Liver (tissue), 9 donors: ENCODE measurements around the gene RNF220. TPM values are rescaled to one million over a fixed set of nuclear protein-coding genes. Genes with fewer than 3 reads are reported as not detected.

Experiments used
- DNase-seq: peaks from one replicate; pipeline ENCODE4 v3.0.0-alpha.2; 2017; ENCODE audit warnings: low spot score
- H3K27ac ChIP-seq, 2 donors: one replicate each; pipeline ENCODE4 v1.7.0; 2013; ENCODE audit warnings: inconsistent platforms in 2 of 2, low read length in 2 of 2, control low read depth in 1 of 2, low read depth in 1 of 2, mild to moderate bottlenecking in 1 of 2
- H3K27me3 ChIP-seq, 4 donors: one replicate each; pipeline versions ENCODE4 v1.6.1 to v1.7.0; 2013; ENCODE audit warnings: low read length in 3 of 4, inconsistent platforms in 1 of 4, mild to moderate bottlenecking in 1 of 4, moderate library complexity in 1 of 4; ENCODE audit not compliant: control insufficient read depth in 4 of 4, insufficient read depth in 4 of 4
- H3K36me3 ChIP-seq, 4 donors: one replicate each; pipeline versions ENCODE4 v1.6.1 to v1.7.0; 2013; ENCODE audit warnings: low read length in 3 of 4, mild to moderate bottlenecking in 3 of 4, low read depth in 1 of 4, moderate library complexity in 1 of 4; ENCODE audit not compliant: control insufficient read depth in 4 of 4, insufficient read depth in 3 of 4
- H3K4me1 ChIP-seq, 4 donors: one replicate each; pipeline versions ENCODE4 v1.6.1 to v1.7.0; 2013; ENCODE audit warnings: low read length in 3 of 4, mild to moderate bottlenecking in 3 of 4, moderate library complexity in 1 of 4; ENCODE audit not compliant: control insufficient read depth in 4 of 4, insufficient read depth in 4 of 4
- H3K4me3 ChIP-seq, 3 donors: one replicate each; pipeline versions ENCODE4 v1.6.1 to v1.7.0; 2013; ENCODE audit warnings: low read length in 3 of 3, control low read depth in 1 of 3, low read depth in 1 of 3, mild to moderate bottlenecking in 1 of 3
- H3K9ac ChIP-seq, 2 donors: one replicate each; pipeline ENCODE4 v1.7.0; 2013; ENCODE audit warnings: low read length in 2 of 2, mild to moderate bottlenecking in 2 of 2, moderate library complexity in 2 of 2, control low read depth in 1 of 2, low read depth in 1 of 2
- H3K9me3 ChIP-seq, 4 donors: one replicate each; pipeline versions ENCODE4 v1.6.1 to v1.7.0; 2013; ENCODE audit warnings: low read length in 3 of 4; ENCODE audit not compliant: control insufficient read depth in 4 of 4
- EGR1 ChIP-seq, 2 donors: IDR thresholded peaks; 2 replicates each; pipeline ENCODE4 v1.6.1; 2016 to 2018; ENCODE audit warnings: antibody characterized with exemption in 2 of 2, low read depth in 2 of 2
- FOXA1 ChIP-seq: IDR thresholded peaks from 2 replicates; pipeline ENCODE4 v1.6.1; 2016; ENCODE audit warnings: antibody characterized with exemption
- HNF4A ChIP-seq, 2 donors: conservative IDR thresholded peaks; 2 replicates each; pipeline ENCODE4 v1.6.1; 2016; ENCODE audit warnings: antibody characterized with exemption in 2 of 2, mild to moderate bottlenecking in 2 of 2
- HNF4G ChIP-seq: IDR thresholded peaks from 2 replicates; pipeline ENCODE4 v1.6.1; 2016; ENCODE audit warnings: antibody characterized with exemption
- JUND ChIP-seq, 2 donors: IDR thresholded peaks; 2 replicates each; pipeline ENCODE4 v1.6.1; 2016; ENCODE audit warnings: antibody characterized with exemption in 2 of 2
- NR2F2 ChIP-seq: IDR thresholded peaks from 2 replicates; pipeline ENCODE4 v1.6.1; 2016; ENCODE audit warnings: antibody characterized with exemption
- RAD21 ChIP-seq, 2 donors: IDR thresholded peaks; 2 replicates each; pipeline ENCODE4 v1.6.1; 2016; ENCODE audit warnings: antibody characterized with exemption in 2 of 2, mild to moderate bottlenecking in 2 of 2
- SP1 ChIP-seq: IDR thresholded peaks from 2 replicates; pipeline ENCODE4 v1.6.1; 2018; ENCODE audit warnings: antibody characterized with exemption, mild to moderate bottlenecking
- TAF1 ChIP-seq: conservative IDR thresholded peaks from 2 replicates; pipeline ENCODE4 v1.6.1; 2016; ENCODE audit warnings: antibody characterized with exemption, mild to moderate bottlenecking
- YY1 ChIP-seq: IDR thresholded peaks from 2 replicates; pipeline ENCODE4 v1.6.1; 2016; ENCODE audit warnings: antibody characterized with exemption, mild to moderate bottlenecking
- WGBS: extraction: QIAGEN DNeasy Blood & Tissue Kit; methylation state at CpG from one replicate; pipeline ENCODE4 v1.1.7; 2013; 5-methylcytosine and 5-hydroxymethylcytosine counted together
- polyA plus RNA-seq, 2 donors: library from polyadenylated mRNA; stranded (reverse) in 1 of 2; unstranded in 1 of 2; fragments of 200-250 nt in 1 of 2; fragments of >200 nt in 1 of 2; fragmentation: Nextera tagmentation in 1 of 2; extraction: Ambion mirVana in 1 of 2; gene quantifications; one replicate each; pipeline versions ENCODE4 v1.2.1 to v1.2.3, GENCODE V29; 2013 to 2015
- total RNA-seq, 2 donors: library from RNA; depleted of rRNA; stranded (reverse); fragments of >200 nt; gene quantifications; one replicate each; pipeline ENCODE4 v1.2.3, GENCODE V29; 2014
- TF ChIP-seq, protein P1 (sequence below): fragments of 150-350 bp; IDR thresholded peaks from 2 replicates; pipeline ENCODE4 v1.5.1; 2017; ENCODE audit warnings: improper control_type of control experiment, low read depth, low read length; ENCODE audit not compliant: missing input control
- TF ChIP-seq, protein P2 (sequence below): IDR thresholded peaks from 2 replicates; pipeline ENCODE4 v1.6.1; 2016; ENCODE audit warnings: antibody characterized with exemption, mild to moderate bottlenecking
- TF ChIP-seq, protein P3 (sequence below): IDR thresholded peaks from 2 replicates; pipeline ENCODE4 v1.6.1; 2016; ENCODE audit warnings: antibody characterized with exemption
- TF ChIP-seq, protein P4 (sequence below): IDR thresholded peaks from 2 replicates; pipeline ENCODE4 v1.6.1; 2016; ENCODE audit warnings: antibody characterized with exemption
- donor health status: healthy.
- donor health status: healthy.
- donor health status: healthy.
- donor health status: healthy.
- donor health status: healthy.

RNF220 gene
- total and polyA plus RNA-seq, 4 donors, result 18.2 to 35.8 (median 26.1) TPM

DNA sequence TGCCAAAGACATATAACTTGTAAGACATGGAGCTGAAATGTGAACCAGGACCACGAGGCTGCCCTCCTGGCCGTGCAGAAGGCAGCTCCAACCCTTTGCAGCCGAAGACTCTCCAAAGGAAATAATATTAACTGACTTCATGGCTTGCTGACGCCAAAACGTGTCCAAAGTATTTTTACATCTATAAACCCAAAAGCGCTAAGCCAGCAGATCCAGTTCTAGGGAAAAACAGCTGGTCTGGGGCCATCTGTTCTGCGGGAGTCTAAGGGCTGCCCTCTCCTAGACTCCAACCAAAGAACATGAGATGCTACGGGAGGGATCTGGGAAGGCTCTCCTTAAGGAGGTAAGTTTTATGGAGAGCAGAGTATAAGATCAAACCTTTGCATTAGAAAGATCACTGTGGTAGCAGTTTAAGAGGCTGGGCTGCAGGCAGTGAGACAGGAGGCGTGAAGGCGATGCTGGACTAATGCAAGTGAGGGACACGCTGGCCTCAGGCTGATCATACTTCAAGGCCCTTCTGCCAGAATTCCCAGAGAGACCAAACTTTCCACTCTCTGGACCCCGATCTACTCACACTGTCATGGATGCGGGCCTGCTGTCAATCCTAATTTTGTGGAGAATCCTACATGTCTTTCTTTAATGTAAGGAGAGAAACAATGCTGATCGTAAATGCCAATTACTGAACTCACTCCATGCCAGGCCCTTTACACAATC is 268.1 kb downstream of the RNF220 start:
- Histone ChIP-seq H3K4me1 (peaks cover 7 to 51% (median 40%) of the 10 kb centered on the region in 4 donors), H3K27me3 (no peaks in the 10 kb centered on the region), H3K36me3 (no peaks in the 10 kb centered on the region), H3K9ac (peak overlapping the region; percentile 84 to 96), H3K4me3 (peak overlapping the region; percentile 61 to 73 (median 64)), H3K27ac (peak overlapping the region; percentile 97 to 99), H3K9me3 (no peaks in the 10 kb centered on the region)
- DNase-seq, result no peak
- TF ChIP-seq, protein P1, sequence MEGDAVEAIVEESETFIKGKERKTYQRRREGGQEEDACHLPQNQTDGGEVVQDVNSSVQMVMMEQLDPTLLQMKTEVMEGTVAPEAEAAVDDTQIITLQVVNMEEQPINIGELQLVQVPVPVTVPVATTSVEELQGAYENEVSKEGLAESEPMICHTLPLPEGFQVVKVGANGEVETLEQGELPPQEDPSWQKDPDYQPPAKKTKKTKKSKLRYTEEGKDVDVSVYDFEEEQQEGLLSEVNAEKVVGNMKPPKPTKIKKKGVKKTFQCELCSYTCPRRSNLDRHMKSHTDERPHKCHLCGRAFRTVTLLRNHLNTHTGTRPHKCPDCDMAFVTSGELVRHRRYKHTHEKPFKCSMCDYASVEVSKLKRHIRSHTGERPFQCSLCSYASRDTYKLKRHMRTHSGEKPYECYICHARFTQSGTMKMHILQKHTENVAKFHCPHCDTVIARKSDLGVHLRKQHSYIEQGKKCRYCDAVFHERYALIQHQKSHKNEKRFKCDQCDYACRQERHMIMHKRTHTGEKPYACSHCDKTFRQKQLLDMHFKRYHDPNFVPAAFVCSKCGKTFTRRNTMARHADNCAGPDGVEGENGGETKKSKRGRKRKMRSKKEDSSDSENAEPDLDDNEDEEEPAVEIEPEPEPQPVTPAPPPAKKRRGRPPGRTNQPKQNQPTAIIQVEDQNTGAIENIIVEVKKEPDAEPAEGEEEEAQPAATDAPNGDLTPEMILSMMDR, result no peak
- TF ChIP-seq FOXA1, result no peak
- WGBS, result 72% methylated on average over 14 of the region's 14 CpGs

DNA sequence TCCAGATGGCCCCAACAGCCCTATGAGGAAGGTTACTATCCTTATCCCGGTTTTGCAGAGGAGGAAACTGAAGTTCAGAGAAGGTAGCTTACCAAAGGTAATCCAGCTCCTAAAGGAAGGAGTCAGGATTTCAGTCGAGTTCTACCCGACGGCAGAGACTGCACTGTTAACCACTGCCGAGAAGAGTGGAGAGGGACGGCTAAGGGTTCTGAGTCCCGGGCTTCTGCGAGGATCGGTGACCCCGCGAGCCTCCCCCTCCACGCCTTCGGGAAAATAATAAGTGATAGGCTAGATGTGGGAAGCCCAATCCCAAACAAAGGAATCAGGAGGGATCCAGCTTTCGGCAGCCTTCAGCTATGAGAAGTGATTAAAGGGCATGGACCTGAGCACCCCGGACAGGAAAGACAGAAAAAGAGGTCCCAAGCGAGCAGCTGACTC is 268.6 kb downstream of the RNF220 start:
- Histone ChIP-seq H3K36me3 (no peaks in the 10 kb centered on the region), H3K9ac (peak overlapping the region; percentile 84 to 96), H3K9me3 (no peaks in the 10 kb centered on the region), H3K27ac (peak overlapping the region; percentile 97 to 99), H3K4me1 (peaks cover 9 to 56% (median 45%) of the 10 kb centered on the region in 4 donors), H3K4me3 (peak overlapping the region; percentile 61 to 73 (median 64)), H3K27me3 (no peaks in the 10 kb centered on the region)
- TF ChIP-seq RAD21 (IDR thresholded peaks at IDR 0.05) (peak in 1 of 2 donors; percentile 41), HNF4A (conservative IDR thresholded peaks at IDR 0.05) (peak in 1 of 2 donors; percentile 26), SP1 (no peak), HNF4G (no peak), TAF1 (peak; percentile 65)
- TF ChIP-seq, protein P2, sequence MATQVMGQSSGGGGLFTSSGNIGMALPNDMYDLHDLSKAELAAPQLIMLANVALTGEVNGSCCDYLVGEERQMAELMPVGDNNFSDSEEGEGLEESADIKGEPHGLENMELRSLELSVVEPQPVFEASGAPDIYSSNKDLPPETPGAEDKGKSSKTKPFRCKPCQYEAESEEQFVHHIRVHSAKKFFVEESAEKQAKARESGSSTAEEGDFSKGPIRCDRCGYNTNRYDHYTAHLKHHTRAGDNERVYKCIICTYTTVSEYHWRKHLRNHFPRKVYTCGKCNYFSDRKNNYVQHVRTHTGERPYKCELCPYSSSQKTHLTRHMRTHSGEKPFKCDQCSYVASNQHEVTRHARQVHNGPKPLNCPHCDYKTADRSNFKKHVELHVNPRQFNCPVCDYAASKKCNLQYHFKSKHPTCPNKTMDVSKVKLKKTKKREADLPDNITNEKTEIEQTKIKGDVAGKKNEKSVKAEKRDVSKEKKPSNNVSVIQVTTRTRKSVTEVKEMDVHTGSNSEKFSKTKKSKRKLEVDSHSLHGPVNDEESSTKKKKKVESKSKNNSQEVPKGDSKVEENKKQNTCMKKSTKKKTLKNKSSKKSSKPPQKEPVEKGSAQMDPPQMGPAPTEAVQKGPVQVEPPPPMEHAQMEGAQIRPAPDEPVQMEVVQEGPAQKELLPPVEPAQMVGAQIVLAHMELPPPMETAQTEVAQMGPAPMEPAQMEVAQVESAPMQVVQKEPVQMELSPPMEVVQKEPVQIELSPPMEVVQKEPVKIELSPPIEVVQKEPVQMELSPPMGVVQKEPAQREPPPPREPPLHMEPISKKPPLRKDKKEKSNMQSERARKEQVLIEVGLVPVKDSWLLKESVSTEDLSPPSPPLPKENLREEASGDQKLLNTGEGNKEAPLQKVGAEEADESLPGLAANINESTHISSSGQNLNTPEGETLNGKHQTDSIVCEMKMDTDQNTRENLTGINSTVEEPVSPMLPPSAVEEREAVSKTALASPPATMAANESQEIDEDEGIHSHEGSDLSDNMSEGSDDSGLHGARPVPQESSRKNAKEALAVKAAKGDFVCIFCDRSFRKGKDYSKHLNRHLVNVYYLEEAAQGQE, result peak; percentile 93
- DNase-seq, result no peak
- WGBS, result under 1% methylated on average over 16 of the region's 16 CpGs

DNA sequence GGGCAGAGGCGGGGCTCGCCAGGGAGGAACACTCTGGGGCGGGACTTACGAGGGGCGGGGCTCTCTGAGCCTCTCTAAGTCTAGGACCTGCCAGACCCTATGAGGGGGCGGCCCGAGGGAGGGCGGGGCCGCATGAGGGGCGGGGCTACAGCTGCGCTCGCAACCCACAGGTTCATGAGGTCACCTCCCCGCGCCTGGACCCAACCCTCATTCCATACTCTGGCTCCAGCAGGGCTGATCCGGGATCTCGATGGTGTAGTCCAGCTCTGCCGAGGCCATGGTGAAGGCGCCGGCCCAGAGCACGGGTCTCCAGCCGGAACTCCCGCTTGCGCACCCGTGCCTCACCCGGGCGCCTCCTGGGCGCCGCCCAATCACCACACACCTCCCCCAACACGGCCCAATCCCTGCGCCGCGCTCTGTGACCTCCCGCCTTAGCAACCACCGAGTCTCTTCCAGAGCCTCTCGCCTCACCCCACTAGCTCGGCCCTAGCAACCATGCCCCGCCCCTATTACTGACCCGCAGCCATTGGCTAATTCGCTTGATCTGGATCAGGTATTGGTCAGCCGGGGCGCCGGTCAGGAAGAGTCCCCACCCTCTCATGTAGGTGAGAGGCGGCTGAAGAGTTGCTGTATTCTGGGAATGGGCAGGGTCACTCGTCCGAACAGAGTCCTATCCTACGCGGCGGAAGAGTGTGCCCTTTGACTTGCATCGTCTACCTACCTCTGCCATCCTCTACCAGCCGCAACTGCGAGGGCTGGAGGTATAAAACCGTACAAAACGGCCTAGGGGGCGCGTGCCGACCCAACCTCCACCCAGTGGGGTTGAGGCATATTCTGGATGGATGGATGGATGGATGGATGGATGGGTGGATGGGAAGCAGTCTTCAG is 269.3 kb downstream of the RNF220 start, which contains the start of the genes ARMH1 and TMEM53:
ARMH1 (plus strand) TSS at position 602 of the 888 bp plus-strand sequence. CDS start 14,984 bp downstream, outside the sequence.
TMEM53 (minus strand) TSS at position 369 of the 888 bp plus-strand sequence; CDS start at position 279, 90 bp downstream.
- Histone ChIP-seq H3K9me3 (no peaks in the 10 kb centered on the region), H3K27ac (peak within 1 kb of the TSS; percentile 97 to 99), H3K4me3 (peak within 1 kb of the TSS; percentile 61 to 73 (median 71)), H3K36me3 (no peaks in the 10 kb centered on the region), H3K9ac (peak within 1 kb of the TSS; percentile 85 to 96), H3K4me1 (peaks cover 9 to 62% (median 51%) of the 10 kb centered on the region in 4 donors), H3K27me3 (no peaks in the 10 kb centered on the region)
- WGBS, result under 1% methylated on average over 56 of the region's 56 CpGs
- DNase-seq, result peak; percentile 99
- TF ChIP-seq HNF4G (peak; percentile 74), FOXA1 (peak; percentile 37), EGR1 (IDR thresholded peaks at IDR 0.05; ENCODE audit: low read depth in 2 of 2) (peak; percentile 94), SP1 (peak; percentile 100), NR2F2 (peak; percentile 77), TAF1 (peak; percentile 14), JUND (IDR thresholded peaks at IDR 0.05) (peak; percentile 41 to 66), YY1 (peak; percentile 85)
- TF ChIP-seq, protein P3, sequence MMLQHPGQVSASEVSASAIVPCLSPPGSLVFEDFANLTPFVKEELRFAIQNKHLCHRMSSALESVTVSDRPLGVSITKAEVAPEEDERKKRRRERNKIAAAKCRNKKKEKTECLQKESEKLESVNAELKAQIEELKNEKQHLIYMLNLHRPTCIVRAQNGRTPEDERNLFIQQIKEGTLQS, result no peak
- TF ChIP-seq, protein P2, result peak; percentile 92
- TF ChIP-seq, protein P4, sequence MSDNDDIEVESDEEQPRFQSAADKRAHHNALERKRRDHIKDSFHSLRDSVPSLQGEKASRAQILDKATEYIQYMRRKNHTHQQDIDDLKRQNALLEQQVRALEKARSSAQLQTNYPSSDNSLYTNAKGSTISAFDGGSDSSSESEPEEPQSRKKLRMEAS, result peak; percentile 68
